Epidermal melanocyte (primary cell): ENCODE measurements around the gene LRP4.

Source experiments
- DNase-seq: peaks from one replicate; pipeline ENCODE4 v3.0.0; 2011; ENCODE audit warnings: low spot score; ENCODE audit not compliant: insufficient read length

The LRP4 gene

GRCh38 chr11:46894506-46894905 lies 23.8 kb downstream of the LRP4 start:
- DNase-seq, result no peak

GRCh38 chr11:46892838-46893237 lies 25.5 kb downstream of the LRP4 start:
- no peak for DNase-seq

DNA sequence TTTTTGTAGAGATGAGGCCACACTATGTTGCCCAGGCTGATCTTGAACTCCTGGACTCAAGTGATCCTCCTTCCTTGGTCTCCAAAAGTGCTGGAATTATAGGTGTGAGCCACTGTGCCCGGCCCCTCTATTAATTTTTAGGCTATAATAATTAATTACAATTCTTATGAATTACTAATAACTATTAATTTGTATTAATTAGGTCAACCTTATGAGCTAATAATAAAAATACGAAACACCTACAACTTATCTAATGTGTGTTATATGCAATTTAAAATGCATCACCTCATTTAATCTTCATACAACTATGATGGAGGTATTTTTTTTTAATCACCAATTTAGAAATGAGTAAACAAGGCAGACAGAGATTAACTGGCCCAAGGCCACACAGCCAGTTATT lies 26.2 kb downstream of the LRP4 start:
- DNase-seq, result no peak

- no peak for DNase-seq
These were observed 27.7 kb downstream of the LRP4 start for GRCh38 chr11:46890665-46891064.

GRCh38 chr11:46889689-46890475 lies 28.5 kb downstream of the LRP4 start:
- peak; percentile 85 for DNase-seq

DNA sequence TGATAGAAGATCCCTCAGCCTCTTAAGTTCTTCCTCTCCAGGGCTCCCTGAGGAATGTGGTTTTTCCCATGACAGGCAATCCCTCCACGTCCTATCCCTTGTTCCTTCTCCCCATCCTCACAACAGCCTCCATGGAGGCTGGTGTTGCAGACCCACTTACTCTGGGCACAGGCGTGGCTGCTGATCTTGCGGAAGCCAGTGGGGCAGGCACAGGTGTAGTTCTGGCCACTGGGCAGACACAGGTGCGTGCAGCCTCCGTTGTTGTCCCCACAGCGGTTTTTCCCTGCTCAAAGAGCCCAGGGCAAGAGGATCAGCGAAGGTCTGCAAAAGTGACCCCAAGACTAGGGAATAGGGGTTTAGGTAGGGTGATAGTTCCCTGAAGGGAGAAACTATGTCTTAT lies 29.1 kb downstream of the LRP4 start:
- DNase-seq, result no peak

- DNase-seq, result no peak
These were observed 29.7 kb downstream of the LRP4 start for GRCh38 chr11:46888636-46889035.

GRCh38 chr11:46886211-46886610 lies 32.1 kb downstream of the LRP4 start:
- no peak for DNase-seq

GRCh38 chr11:46879056-46879585 lies 39.2 kb downstream of the LRP4 start:
- no peak for DNase-seq

GRCh38 chr11:46877580-46877979 lies 40.8 kb downstream of the LRP4 start:
- no peak for DNase-seq

- no peak for DNase-seq
These were observed 41.9 kb downstream of the LRP4 start for GRCh38 chr11:46876471-46876870.

GRCh38 chr11:46874586-46874985 lies 43.8 kb downstream of the LRP4 start:
- DNase-seq, result no peak

- DNase-seq, result no peak
These were observed 49.4 kb downstream of the LRP4 start for GRCh38 chr11:46868912-46869311.

DNA sequence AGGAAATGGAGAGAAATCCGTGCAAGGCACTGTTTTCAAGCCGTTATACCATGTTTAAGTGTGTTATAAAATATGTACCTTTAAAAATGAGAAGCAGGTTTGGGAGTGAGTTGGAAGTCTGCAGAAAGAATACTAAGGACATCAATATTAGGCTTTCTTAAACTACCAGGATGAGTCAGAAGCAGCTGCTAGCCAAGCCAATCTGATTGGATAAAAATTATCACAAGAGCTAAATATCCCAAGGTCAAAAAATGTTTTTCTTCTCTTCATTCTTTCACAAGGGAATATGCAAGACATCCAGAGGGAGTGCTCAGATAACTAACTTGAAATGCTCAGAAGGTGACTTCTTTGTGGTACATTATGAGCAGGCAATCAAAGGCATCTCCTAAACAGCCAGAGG lies 53.0 kb downstream of the LRP4 start:
- DNase-seq, result no peak

DNA sequence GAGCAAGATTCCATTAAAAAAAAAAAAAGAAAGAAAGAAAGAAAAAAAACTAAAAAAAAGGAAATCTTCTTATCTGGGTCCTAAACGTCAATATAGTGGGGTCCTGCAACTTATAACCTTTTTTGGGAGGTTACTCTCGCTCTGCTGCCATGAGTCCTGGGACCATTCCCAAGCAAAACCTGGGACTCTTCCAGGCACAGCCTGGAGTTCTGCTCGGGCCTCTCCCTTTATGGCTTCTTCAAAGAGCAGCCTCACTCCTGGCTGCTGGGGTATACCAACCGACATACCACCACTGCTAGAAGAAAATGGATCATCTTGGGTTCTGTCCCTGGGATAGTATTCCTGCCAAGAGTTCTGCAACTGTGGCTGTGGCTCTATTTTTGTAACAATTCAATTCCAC lies 58.1 kb downstream of the LRP4 start:
- DNase-seq, result no peak

- no peak for DNase-seq
These were observed 59.3 kb downstream of the LRP4 start for GRCh38 chr11:46858920-46859546.

GRCh38 chr11:46857666-46858065 lies 60.7 kb downstream of the LRP4 start:
- no peak for DNase-seq

GRCh38 chr11:46856605-46857343 lies 61.6 kb downstream of the LRP4 start:
- no peak for DNase-seq

DNA sequence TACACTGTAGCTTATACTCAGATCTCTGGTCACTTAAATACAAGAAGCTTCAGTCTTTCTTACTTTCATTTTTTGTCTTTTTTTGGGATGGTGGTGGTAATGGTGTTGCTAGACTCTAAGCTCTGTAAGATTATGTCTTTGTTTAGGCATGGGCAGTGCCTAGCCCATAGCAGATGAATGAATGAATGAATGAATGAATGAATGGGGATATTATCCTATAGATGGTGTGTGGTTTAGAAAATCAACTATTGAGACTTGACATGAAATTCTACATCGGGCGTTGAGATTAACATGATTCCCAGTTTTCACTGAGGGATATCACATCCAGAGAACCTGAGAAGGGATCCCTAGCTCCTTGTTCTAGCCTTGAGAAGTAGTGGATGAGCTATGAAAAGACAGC lies 62.5 kb downstream of the LRP4 start:
- no peak for DNase-seq

DNA sequence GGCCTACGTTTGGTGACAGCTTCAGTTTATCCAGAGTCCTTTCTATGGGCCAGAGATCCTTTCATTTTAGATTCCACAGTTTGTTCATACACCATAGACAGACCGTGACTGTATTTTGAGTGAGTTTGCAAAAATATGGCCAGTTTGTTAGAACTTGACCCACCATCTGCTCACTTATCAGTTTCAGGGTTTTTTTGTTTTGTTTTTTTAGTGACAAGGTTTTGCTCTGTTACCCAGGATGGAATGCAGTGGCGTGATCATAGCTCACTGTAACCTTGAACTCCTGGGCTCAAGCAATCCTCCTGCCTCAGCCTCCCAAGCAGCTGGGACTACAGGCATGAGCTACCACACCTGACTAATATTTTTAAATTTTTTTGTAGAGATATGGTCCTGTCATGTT lies 63.2 kb downstream of the LRP4 start:
- no peak for DNase-seq

DNA sequence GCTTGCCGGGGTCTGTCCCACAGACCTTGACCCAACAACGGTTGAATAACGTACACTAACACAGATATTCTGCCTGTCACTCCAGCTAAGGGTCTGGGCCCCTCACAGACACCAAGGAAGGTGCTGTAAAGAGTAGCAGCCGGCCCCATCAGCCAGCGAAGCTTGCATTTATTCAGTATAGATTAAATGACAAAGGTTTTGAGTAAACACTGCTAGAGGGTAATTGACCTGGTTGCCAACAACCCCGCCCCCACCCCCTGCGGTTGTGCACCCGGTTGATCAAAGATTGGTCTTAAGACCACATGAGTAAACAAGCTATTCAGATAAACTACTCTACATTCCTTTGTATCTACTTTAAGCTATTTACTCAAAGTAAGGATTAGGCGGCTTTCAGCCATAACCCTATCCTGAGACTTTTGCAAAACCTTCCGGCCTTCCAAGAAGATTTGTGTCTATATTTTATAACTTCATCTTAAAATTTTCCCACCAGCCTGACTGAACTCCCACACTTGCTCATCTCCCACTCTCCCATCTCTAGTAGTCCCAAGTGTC lies 67.4 kb downstream of the LRP4 start:
- no peak for DNase-seq

- DNase-seq, result no peak
These were observed 68.7 kb downstream of the LRP4 start for GRCh38 chr11:46849631-46850030.
